COLO829 (cell line): ENCODE results near the gene ERMAP.

Experiments
- DNase-seq: peaks from one replicate; pipeline ENCODE4 v3.0.0; 2012; ENCODE audit warnings: low spot score

Gene ERMAP, protein sequence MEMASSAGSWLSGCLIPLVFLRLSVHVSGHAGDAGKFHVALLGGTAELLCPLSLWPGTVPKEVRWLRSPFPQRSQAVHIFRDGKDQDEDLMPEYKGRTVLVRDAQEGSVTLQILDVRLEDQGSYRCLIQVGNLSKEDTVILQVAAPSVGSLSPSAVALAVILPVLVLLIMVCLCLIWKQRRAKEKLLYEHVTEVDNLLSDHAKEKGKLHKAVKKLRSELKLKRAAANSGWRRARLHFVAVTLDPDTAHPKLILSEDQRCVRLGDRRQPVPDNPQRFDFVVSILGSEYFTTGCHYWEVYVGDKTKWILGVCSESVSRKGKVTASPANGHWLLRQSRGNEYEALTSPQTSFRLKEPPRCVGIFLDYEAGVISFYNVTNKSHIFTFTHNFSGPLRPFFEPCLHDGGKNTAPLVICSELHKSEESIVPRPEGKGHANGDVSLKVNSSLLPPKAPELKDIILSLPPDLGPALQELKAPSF

DNA sequence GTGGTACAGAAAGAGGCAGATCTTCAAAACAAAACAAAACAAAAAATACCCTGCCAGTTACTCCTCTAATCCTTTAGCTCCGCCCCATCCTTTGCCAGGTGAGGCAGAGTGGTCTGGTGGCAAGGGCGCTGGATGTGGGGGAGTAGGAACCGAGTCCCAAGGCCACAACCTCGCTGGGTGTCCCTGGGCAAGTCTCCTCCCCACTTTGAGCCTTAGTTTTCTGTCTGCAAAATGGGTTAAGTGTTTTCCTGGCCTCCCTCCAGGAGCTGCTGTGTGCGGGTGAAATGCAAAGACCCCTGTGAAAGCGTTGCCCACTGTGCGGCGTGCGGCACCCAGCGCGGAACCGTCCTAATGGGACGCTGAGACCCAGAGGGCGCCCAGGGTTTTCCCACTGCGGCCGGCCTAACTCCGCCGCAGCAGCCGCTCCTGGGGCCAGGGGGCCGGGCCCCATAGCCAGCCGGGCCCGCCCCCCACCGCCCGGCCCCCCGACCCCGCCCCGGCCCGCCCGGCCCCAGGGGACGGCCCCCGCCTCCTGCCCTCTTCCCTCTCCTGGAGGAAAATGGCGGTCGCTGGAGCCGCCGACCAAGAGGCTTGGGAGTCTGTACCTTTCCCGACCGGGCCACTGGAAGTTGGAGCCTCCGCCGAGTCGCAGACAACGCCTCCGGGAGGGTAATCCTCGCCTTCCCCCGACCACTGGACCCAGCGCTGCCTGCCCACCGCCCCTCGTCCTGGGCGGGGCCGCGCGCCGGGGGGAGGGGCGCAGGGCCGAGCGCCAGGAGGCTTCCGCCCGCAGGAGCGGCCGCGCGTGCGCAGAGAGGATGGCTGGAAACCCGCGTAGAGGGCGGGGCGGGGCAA lies at the start of gene ERMAP, which contains the start of gene SVBP:
TSS of gene ERMAP (plus strand) at position 538 of the 855 bp plus-strand sequence. CDS start 13,327 bp downstream, outside the sequence.
TSS of gene SVBP (minus strand) at position 813 of the 855 bp plus-strand sequence. CDS start 853 bp downstream, outside the sequence.
- DNase-seq = peak; percentile 91

DNA sequence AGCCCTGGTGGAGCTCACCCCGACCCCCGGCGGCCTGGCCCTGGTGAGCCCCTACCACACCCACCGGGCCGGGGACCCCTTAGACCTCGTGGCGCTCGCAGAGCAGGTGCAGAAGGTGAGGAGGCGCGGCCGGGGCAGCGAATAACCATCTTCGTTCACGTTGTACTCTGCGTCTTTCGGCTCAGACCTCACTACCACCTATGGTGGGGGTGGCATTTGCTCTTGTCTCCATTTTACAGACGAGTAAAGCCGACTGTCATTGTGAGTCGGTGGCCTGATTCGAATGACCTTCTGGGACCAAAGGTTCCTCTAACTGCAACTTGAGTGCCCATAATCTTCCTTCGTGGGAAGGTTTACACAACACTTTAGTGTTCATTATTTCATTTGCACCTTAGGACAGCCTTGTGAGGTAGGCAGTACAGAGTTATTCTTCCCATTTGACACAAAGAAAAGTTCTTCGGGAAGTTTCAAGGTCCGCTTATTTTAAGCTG lies 49.4 kb upstream of the ERMAP start:
- no peak for DNase-seq

DNA sequence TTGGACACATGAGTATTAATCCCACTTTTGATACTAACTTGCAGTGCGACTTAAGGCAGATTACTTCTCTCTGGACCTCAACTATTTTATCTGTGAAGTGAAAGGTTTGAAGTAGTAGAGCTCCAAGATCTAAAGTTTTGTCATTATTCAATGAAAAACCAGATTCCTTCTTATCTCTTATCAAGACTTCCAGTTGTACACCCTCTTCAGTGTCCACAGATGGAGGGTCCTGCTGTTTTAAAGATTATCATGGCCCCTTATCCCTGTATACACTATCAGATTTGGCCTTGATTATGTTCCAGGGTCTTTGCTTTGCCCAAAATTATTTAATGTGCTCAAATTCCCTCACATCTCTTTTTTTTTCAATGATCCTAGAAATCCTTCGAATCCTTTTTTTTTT lies 48.8 kb upstream of the ERMAP start:
- DNase-seq = no peak

DNA sequence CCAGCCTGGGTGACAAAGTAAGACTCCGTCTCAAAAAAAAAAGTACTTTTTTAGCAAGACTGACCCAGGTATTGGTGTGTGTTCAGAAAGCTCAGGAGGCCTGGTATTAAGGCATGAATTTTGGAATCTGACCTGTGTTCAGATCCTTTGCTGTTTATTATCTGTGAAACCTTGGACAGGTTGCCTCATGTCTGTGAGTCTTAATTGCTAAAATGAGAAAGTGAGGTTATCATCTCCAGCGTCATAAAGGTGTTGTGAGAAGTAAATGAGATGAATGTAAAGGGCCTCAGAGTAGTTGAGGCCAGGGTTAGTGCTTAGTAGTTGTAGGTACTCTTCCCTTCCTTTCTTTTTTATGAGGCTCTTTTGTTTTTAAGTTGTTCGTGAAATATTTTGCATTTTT lies 47.1 kb upstream of the ERMAP start:
- no peak for DNase-seq

DNA sequence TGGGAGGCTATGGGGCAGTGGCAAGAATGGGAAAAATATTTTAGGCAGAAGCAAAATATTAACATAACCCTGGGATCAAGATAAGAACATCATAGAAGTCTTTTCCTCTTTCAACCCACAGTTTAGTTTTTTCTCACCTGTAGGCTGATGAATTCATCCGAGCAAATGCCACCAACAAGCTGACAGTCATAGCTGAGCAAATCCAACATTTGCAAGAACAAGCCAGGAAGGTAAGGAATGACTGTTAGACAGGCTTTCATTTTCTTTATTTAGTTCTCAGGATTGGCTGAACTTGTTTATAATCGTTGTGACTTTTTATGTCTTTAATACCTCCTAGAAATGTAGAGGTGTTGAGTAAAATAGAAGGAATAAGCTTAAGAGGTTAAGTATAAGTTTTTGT lies 43.5 kb upstream of the ERMAP start:
- DNase-seq = no peak

DNA sequence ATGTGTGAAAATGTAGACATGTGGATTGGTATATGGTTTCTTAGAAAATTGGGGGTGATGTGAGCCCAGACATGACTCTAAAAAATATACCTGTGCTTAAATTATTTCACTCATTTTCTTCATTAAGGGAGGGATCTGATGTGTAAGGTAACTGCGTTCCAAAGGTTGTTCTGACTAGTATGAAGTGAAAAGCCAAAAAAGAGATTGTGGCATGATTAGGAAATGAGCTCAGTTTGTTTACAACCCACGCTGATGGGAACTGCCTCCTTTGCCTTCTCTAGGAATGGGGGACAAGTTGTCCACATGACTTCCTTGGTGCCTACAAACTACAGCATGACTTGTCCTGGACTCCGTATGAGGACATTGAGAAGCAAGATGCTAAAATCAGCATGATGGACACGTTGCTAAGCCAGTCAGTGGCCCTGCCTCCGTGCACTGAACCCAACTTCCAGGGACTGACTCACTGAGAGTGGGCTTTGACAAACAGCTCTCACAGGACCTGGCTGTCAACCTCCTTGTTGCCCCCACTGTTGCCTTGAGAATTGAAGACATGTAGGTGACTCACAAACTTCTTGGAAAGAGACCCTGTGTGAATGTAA lies 41.9 kb upstream of the ERMAP start:
- DNase-seq = no peak

DNA sequence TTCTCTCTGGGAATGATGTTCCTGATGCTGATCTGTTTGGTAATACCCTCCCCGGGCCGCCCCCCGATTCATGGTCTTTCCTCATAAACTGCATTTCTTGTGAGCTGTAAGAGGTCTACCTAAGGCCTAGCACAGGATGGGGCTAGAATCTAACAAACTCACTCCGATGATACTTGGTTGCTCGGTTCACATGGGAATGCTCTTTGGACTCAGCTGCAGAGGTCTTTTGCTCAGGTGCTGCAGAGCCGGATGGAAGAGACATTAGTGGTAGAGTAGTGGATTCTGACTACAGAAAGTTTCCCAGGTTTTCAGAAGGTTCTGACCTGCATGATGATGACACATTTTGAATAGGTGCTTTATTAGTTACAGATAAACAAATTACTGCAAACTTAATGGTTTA lies 40.4 kb upstream of the ERMAP start:
- DNase-seq = no peak

DNA sequence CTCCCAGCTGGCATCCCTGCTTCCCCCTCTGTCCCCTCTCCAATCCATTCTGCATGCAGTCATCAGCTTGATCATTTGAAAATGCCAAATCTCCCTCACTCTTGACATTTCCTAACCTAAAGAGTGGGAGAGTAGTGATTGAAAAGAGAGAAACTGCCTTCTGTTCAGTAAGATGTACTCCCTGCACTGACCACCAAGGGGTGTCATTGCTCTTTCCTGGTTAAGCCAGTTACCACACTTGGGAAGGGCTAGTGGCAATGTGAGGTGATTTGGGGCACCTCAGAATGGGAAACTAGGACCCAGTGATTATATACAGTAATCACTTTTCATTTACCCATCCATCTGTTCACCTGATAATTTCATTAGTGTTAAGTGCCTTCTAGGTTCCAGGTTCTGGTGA lies 39.1 kb upstream of the ERMAP start:
- peak; percentile 41 for DNase-seq

DNA sequence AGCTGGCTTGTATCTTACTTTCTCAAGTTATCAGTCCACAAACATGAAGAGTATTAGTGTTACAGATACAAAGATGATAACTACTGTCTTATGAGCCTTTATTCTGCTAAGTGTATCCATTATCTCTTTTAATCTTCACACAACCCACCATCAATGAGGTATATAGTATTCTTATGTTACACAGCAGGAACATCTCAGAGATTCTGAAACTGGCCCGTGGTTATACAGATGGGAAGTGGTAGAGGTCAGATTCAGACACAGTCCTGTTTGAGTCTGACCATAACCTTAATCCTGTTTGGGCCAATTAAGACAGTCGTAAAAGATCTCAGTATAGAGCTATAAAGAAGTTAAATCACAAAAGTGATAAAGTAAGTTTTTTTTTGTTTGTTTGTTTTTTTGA lies 37.2 kb upstream of the ERMAP start:
- DNase-seq = no peak

DNA sequence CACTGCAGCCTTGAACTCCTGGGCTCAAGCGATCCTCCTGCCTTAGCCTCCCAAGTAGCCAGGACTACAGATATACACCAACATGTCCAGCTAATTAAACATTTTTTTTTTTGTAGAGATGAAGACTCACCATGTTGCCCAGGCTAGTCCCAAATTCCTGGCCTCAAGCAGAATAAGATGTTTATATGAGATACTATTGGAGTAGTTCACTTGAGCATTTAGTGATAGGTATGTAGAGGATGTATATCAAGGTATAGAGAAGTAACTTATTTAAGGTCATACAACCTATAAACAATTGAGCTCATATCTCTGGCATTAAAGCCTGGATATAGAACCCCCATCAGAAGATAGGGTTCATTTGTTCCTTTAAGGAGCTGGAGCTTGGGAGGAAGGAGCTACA lies 36.7 kb upstream of the ERMAP start:
- no peak for DNase-seq

DNA sequence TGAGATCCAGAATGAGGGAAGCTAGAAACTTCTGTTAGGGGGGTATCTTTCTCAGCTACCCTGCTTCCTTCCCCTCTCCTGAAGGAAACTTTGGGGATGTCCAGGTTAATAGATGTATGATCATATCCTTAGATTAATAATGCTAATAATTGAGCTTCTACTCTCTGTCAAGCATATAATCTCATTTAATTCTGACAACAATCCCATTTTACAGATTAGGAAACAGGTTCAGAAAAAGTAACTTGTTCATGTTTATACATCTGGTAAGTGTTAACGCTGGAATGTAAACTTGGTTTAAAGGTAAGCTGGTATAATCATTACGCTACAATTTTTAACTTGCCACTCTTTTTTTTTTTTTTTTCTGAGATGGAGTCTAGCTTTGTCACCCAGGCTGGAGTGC lies 33.8 kb upstream of the ERMAP start:
- no peak for DNase-seq

DNA sequence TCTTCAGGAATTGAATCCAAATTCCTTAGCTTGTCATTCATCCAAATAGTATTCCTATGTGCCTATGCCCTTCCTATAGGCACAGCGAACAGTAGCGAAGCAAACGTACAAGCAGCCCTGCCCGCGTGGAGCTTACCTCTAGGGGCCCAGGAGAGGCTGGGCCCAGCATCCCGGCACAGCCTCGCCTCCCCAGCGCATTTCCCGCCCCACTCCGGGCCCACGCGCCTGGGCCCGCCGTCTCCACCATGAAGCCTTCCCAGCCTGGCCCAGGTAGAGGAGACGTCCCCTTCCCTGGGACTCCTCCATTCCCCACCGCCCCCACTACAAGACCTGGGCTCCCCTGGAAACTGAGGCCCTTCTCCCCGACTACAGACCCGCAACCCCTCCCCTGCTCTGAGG lies 32.4 kb upstream of the ERMAP start:
- no peak for DNase-seq

DNA sequence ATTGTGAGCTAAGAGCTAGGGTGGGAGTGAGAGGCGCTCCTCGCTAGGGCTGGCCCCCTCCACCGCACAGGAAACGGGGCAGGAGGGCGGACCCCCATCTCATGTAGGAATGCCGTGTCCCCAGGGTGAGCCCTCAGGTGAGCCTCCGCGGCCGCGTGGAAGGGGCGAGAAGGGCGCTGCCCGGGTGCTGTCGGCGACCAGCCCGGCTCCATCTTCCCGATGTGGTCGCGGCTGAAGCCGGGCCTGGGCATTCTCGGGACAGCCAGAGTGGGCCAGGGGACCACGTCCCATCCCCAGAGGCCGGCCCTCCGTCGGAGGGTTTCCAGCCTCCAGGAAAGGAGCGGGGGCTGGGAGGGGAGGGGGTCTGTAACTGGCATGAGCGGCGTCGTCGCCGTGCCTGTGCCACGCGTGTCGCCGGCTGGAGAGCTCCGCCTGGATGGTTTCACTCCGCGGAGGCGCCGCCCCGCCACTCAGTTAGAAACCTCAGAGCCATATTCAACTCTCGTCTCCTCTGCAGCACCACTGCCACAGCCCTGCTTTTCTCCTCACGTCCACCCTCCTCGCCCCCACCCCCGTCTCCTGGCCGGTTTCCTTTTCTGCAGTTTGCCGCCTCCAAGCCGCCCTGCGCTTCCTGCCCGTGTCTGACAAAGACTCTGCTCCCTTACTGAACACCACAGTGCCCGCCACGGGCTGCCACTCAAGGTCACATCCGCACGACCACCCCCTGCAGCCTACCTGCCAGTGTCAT lies 31.8 kb upstream of the ERMAP start, which contains the start of gene TMEM269:
TSS of gene TMEM269 (plus strand) at position 46 of the 748 bp plus-strand sequence. CDS start 4,903 bp downstream, outside the sequence.
- no peak for DNase-seq

DNA sequence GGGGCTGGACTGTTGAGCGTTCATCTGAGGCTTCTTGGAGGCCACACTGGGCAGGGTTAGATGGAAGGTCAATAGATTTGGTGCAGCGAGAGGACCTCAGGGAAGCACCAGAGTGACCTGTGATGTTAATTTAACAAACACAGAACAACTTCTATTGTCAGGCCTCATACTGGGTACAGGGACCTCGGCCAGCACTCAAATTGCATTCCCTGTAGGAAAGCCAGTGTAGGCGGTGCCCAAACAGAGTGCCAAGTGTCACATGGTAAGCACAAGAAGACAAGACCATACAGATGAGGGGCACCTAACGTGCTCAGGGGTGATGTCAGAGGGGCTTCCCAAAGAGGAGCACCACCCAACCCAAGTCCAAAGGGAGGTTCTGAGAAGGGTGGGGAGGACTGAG lies 30.8 kb upstream of the ERMAP start:
- DNase-seq = no peak

DNA sequence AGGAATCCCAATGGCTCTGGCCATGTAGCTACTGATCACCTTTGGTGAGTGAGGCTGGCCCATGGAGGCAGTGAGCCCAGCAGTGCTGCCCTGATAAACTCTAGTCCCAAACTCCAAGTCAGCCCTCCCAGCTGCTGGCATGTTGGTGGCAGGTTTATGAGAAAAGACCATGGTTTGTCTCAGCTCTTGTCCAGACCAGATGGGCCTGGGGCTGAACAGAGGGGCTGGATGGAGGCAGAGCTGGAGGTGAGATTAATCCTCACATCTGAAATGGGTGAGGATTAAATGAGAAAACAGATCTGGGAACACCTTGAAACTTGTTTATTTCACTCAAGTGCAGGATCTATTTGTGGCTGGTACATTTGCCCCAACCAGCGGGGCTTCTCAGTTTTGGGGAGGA lies 28.9 kb upstream of the ERMAP start:
- DNase-seq = no peak

DNA sequence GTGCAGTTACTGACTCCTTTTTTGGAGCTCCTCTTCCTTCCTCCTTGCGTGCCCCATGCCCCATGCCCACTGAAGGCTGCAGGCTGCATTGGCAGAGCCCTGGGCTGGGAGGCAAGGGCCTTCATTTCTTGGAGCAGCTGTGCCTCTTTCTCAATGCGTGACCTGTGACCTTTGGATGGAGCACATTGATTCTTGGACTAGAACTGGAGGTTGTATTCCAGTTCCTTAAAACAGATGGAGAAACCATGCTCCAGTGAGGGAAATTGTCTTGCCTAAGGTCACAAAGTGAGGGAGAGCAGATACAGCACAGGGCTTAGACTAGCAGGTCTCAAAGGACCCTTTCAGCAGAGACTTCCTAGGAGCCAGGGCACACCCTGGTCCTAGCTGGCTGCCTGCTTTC lies 23.1 kb upstream of the ERMAP start:
- no peak for DNase-seq

DNA sequence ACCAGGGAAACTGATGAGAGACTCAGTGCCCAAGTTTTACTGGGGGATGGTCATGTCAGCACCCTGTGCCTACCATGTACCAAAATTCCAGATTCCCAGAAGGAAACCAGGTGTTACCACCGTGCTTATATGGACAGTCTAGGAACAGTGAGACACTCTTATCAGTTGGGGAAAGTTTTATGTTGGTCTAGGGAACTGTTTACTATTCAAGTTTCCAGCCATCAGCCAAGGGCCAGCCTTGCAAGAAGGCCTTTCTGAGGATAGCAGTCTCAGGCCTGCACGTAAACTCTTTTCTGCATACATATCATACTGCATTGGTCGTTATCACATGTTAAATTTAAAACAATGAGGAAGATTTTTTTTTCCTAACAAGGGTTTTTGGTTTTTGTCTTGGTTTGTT lies 19.5 kb upstream of the ERMAP start:
- DNase-seq = no peak

DNA sequence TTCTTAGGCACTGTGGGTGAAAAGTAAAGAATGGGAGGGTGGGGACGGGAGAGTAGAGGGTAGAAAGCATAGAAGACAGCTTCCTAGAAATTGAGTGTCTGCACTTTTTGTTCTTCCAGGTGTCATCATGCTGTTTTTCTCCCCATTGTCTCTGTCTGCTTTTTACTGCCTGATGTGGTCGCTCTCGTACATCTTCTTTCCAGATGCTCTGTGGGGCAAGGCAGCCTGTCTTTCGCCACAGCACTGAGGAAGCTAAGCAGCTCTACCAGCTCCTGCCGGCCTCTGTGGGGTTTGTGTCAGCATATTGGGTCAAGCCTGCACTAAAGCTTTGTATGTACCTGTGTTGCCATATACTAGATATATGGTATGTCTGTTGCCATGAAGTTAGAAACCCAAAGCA lies 18.9 kb upstream of the ERMAP start:
- DNase-seq = no peak

DNA sequence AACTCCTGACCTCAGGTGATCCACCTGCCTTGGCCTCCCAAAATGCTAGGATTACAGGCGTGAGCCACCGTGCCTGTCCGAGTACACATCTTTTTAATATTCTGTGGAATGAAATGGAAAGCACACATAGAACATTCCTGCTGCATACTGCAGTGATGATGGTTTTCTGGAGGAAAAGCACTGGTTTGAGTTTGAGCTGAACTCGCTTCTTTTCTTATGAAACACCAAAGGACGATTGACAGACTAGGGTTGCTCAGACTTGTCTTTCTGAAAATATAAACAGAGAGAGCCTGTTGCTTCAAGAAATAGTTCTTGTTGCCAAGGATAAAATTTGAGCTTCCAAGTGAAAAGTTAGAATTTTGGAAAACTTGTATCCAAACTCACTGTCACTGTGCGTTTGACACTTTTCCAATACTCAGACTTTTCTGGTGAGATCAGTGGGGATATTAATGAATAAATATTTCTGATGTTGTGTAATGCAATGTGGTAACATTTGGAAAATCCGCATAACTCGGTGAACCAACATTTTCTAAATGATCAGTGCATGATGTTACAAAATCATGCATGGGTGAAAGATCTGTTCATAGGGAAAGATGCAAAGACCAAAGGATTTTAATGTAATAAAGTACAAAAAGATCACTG lies 15.0 kb upstream of the ERMAP start:
- DNase-seq = no peak

DNA sequence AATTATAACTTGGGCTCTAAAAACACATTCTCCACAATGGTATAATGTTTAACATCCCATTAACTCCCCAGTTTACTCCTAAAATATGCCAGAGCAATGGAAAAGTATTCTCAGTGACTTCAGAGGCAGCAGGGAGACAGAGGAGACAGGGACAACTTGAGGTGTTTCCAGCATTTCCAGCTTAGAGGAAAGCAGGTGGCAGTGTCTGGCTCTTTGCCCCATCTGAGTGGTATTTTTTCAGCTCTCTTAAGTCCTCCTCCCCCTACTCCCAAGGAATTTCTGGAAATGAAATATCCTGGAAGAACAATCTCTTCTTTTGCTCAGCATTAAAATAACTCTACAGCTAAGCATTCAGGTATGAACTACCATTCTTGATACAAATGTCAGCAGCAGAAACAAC lies 10.8 kb upstream of the ERMAP start:
- no peak for DNase-seq

DNA sequence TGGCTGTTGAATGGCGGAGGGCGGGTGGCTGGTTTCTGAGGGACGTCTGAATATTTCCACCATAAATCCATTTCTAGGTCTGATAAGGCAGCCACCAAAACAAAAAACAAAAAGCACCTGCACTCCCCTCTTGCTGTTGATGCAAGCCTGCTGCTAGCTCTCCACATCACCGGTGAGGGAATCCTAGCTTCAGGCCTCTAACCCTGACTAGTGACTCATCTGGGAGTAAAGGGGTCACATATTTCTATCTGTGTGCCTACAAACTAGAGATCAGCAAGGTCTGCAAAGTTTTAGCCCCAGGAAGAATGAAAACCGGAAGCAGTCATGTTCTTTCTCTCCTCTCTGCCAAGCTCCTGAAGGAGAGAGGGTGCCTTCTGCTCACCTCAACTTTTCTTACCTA lies 10.3 kb upstream of the ERMAP start:
- no peak for DNase-seq
